ENCODE measurements around the gene SCG3. TPM values are rescaled to one million over a fixed set of nuclear protein-coding genes. Genes with fewer than 3 reads are reported as not detected.

The SCG3 gene
- total RNA-seq, 1 experiment from 2014 or later: not detected

DNA sequence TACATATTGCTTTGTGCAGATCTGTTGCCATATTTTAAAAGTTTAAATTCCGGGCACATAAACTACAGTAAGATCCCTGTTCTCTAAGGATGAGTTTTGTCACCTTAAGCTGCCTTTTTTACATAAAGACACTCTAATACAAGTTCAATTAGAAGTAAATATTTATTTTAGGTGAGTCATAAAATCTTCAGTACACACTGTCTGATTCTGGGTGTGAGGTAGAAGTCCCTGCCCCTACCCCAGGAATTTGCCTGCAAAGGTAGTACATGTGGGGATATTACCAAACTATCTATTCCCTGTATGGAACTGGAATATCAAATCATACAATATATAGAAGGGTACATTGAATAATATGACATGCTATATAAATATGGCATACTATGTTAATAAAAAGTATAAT is 6.3 kb downstream of the SCG3 start:
- Histone ChIP-seq H3K79me2 (ENCODE audit: low read depth) (no peaks in the 10 kb centered on the region), H3K27me3 (ENCODE audit: insufficient read depth, low read depth) (peaks cover 6% of the 10 kb centered on the region; the same call in 1 of the 2 replicates), H4K20me1 (ENCODE audit: insufficient read depth) (no peaks in the 10 kb centered on the region), H3F3A (ENCODE audit: insufficient read depth, low read depth) (no peaks in the 10 kb centered on the region), H3K4me3 (no peak overlapping the region), H3K4me2 (no peak overlapping the region), H3K9me3 (ENCODE audit: insufficient read depth, low read depth) (no peaks in the 10 kb centered on the region), H3K4me1 (replicated peaks; ENCODE audit: insufficient read depth) (0 out of 2 replicates have a peak, but pooled peaks cover 7% of the 10 kb centered on the region), H3K36me3 (ENCODE audit: low read depth) (no peaks in the 10 kb centered on the region), H3K27ac (no peak overlapping the region), H2AFZ (no peak overlapping the region), H3K9me2 (ENCODE audit: insufficient read depth) (no peaks in the 10 kb centered on the region)
- intact Hi-C loops (cut with micrococcal nuclease; ENCODE audit: unreplicated experiment): no loop called here
- no TSS peak for BruUV-seq (replicated peaks)
- ChIA-PET CTCF (no interaction called here), POLR2A (ENCODE audit: unreplicated experiment) (no interaction called here)
- peak in 1 of 2 experiments; percentile 63 for DNase-seq
- TF ChIP-seq EZH2 (IDR thresholded peaks at IDR 0.05; ENCODE audit: low read depth): no peak
- no peak for TF ChIP-seq CTCF (conservative IDR thresholded peaks at IDR 0.05)

GRCh38 chr15:51688863-51689262 is 7.6 kb downstream of the SCG3 start:
- Histone ChIP-seq H3K4me3 (no peak overlapping the region), H2AFZ (no peak overlapping the region), H3K79me2 (ENCODE audit: low read depth) (no peaks in the 10 kb centered on the region), H3K4me1 (replicated peaks; ENCODE audit: insufficient read depth) (0 out of 2 replicates have a peak, but pooled peaks cover 7% of the 10 kb centered on the region), H3K27ac (no peak overlapping the region), H4K20me1 (ENCODE audit: insufficient read depth) (no peaks in the 10 kb centered on the region), H3F3A (ENCODE audit: insufficient read depth, low read depth) (no peaks in the 10 kb centered on the region), H3K9me3 (ENCODE audit: insufficient read depth, low read depth) (no peaks in the 10 kb centered on the region), H3K9me2 (ENCODE audit: insufficient read depth) (no peaks in the 10 kb centered on the region), H3K27me3 (ENCODE audit: insufficient read depth, low read depth) (peaks cover 6% of the 10 kb centered on the region; the same call in 1 of the 2 replicates), H3K4me2 (no peak overlapping the region), H3K36me3 (ENCODE audit: low read depth) (no peaks in the 10 kb centered on the region)
- ChIA-PET CTCF (no interaction called here), POLR2A (ENCODE audit: unreplicated experiment) (no interaction called here)
- intact Hi-C loops (cut with micrococcal nuclease; ENCODE audit: unreplicated experiment): no loop called here
- TF ChIP-seq CTCF (conservative IDR thresholded peaks at IDR 0.05) (no peak), EZH2 (IDR thresholded peaks at IDR 0.05; ENCODE audit: low read depth) (no peak)
- no peak for DNase-seq
- no TSS peak for BruUV-seq (replicated peaks)

- no peaks in the 10 kb centered on the region for H3F3A ChIP-seq (ENCODE audit: insufficient read depth, low read depth)
- H3K27me3 ChIP-seq (ENCODE audit: insufficient read depth, low read depth): no peaks in the 10 kb centered on the region
- no peak for DNase-seq
- no peak overlapping the region for H3K4me3 ChIP-seq
- TF ChIP-seq EZH2 (IDR thresholded peaks at IDR 0.05; ENCODE audit: low read depth) (no peak), CTCF (conservative IDR thresholded peaks at IDR 0.05) (no peak)
- H3K36me3 ChIP-seq (ENCODE audit: low read depth): no peaks in the 10 kb centered on the region
- intact Hi-C loops (cut with micrococcal nuclease; ENCODE audit: unreplicated experiment): no loop called here
- no peak overlapping the region for H3K27ac ChIP-seq
- no peak overlapping the region for H2AFZ ChIP-seq
- BruUV-seq (replicated peaks): no TSS peak
- POLR2A ChIA-PET (ENCODE audit: unreplicated experiment): no interaction called here
- H4K20me1 ChIP-seq (ENCODE audit: insufficient read depth): no peaks in the 10 kb centered on the region
- 0 out of 2 replicates have a peak, but pooled peaks cover 6% of the 10 kb centered on the region for H3K4me1 ChIP-seq (replicated peaks; ENCODE audit: insufficient read depth)
- H3K9me3 ChIP-seq (ENCODE audit: insufficient read depth, low read depth): no peaks in the 10 kb centered on the region
- CTCF ChIA-PET: no interaction called here
- no peak overlapping the region for H3K4me2 ChIP-seq
- H3K9me2 ChIP-seq (ENCODE audit: insufficient read depth): no peaks in the 10 kb centered on the region
- H3K79me2 ChIP-seq (ENCODE audit: low read depth): no peaks in the 10 kb centered on the region
Measured at GRCh38 chr15:51692154-51692553, 10.9 kb downstream of the SCG3 start.

Data from PC-9 (cell line).